Osteocyte (in vitro differentiated cells): ENCODE results near the gene PRKG1. TPM values are rescaled to one million over a fixed set of nuclear protein-coding genes. Genes with fewer than 3 reads are reported as not detected.

Source experiments
- DNase-seq: peaks from one replicate; pipeline ENCODE4 v3.0.0; 2021; ENCODE audit warnings: mixed read lengths; ENCODE audit not compliant: unreplicated experiment; ENCODE audit errors: extremely low spot score
- H3K27ac Mint-ChIP-seq: one replicate; pipeline ENCODE4 v1.8.0; 2021; ENCODE audit warnings: mild to moderate bottlenecking, mixed read lengths; ENCODE audit not compliant: unreplicated experiment
- H3K27me3 Mint-ChIP-seq: one replicate; pipeline ENCODE4 v1.8.0; 2021; ENCODE audit warnings: mixed read lengths; ENCODE audit not compliant: unreplicated experiment
- H3K36me3 Mint-ChIP-seq: one replicate; pipeline ENCODE4 v1.8.0; 2021; ENCODE audit warnings: mixed read lengths; ENCODE audit not compliant: unreplicated experiment
- H3K4me1 Mint-ChIP-seq: one replicate; pipeline ENCODE4 v1.8.0; 2021; ENCODE audit warnings: mixed read lengths; ENCODE audit not compliant: unreplicated experiment
- H3K4me3 Mint-ChIP-seq: one replicate; pipeline ENCODE4 v1.8.0; 2021; ENCODE audit warnings: mild to moderate bottlenecking, moderate library complexity, mixed read lengths; ENCODE audit not compliant: unreplicated experiment
- H3K9me3 Mint-ChIP-seq: one replicate; pipeline ENCODE4 v1.8.0; 2021; ENCODE audit warnings: mixed read lengths; ENCODE audit not compliant: unreplicated experiment
- total RNA-seq: library from RNA; stranded (reverse); gene quantifications from 2 replicates; pipeline ENCODE4 v1.2.1, GENCODE V29; 2021
- TF ChIP-seq, protein P1 (sequence below): fragments of 200-600 bp; sonication (generic); IDR thresholded peaks from 2 replicates; pipeline ENCODE4 v1.5.0; 2021; ENCODE audit warnings: antibody characterized with exemption, mild to moderate bottlenecking, moderate library complexity

PRKG1 gene
- total RNA-seq, 1 donor from 2014 or later, result 10.8 TPM

DNA sequence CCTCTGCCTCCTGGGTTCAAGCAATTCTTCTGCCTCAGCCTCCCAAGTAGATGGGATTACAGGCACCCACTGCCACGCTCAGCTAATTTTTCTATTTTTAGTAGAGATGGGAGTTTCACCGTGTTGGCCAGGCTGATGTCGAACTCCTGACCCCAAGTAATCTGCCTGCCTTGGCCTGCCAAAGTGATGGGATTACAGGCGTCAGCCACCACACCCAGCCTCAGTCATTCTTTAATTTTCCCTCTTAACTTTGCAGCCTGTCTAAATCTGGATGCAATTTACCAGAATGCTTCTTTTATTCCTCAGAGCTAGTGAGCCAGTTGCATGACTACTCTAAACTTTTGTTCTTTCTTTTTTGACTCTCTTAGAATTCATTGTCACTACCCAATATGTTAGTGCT lies 715.6 kb downstream of the PRKG1 start:
- Mint-ChIP-seq H3K36me3 (peaks cover 4% of the 10 kb centered on the region), H3K9me3 (peaks cover 30% of the 10 kb centered on the region), H3K27ac (no peak overlapping the region), H3K4me3 (no peak overlapping the region), H3K4me1 (peaks cover 4% of the 10 kb centered on the region), H3K27me3 (no peaks in the 10 kb centered on the region)
- TF ChIP-seq, protein P1, sequence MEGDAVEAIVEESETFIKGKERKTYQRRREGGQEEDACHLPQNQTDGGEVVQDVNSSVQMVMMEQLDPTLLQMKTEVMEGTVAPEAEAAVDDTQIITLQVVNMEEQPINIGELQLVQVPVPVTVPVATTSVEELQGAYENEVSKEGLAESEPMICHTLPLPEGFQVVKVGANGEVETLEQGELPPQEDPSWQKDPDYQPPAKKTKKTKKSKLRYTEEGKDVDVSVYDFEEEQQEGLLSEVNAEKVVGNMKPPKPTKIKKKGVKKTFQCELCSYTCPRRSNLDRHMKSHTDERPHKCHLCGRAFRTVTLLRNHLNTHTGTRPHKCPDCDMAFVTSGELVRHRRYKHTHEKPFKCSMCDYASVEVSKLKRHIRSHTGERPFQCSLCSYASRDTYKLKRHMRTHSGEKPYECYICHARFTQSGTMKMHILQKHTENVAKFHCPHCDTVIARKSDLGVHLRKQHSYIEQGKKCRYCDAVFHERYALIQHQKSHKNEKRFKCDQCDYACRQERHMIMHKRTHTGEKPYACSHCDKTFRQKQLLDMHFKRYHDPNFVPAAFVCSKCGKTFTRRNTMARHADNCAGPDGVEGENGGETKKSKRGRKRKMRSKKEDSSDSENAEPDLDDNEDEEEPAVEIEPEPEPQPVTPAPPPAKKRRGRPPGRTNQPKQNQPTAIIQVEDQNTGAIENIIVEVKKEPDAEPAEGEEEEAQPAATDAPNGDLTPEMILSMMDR, result no peak
- no peak for DNase-seq

DNA sequence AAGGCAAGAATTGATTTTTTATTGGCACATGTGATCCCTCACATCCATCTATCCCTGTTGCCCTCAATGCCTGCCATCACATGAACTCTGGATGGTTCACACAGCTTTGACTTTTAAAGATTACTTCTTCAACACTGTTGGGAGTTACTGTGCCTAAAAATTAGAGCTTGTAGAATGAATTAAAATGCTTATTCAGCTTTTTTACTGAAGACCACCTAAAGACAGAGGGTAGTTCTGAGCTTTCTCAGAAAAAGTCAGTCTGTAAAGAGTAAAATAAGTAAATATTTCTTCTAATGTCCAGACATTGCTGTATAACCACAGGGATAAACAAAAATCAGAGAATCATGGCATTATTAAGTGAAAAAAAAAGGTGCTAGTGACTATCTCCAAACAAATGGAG lies 718.4 kb downstream of the PRKG1 start:
- no peak for DNase-seq
- H3K4me1 Mint-ChIP-seq, result no peaks in the 10 kb centered on the region
- no peaks in the 10 kb centered on the region for H3K27me3 Mint-ChIP-seq
- no peak overlapping the region for H3K27ac Mint-ChIP-seq
- H3K36me3 Mint-ChIP-seq, result peaks cover 4% of the 10 kb centered on the region
- no peak overlapping the region for H3K4me3 Mint-ChIP-seq
- peaks cover 30% of the 10 kb centered on the region for H3K9me3 Mint-ChIP-seq
- TF ChIP-seq, protein P1, result no peak

DNA sequence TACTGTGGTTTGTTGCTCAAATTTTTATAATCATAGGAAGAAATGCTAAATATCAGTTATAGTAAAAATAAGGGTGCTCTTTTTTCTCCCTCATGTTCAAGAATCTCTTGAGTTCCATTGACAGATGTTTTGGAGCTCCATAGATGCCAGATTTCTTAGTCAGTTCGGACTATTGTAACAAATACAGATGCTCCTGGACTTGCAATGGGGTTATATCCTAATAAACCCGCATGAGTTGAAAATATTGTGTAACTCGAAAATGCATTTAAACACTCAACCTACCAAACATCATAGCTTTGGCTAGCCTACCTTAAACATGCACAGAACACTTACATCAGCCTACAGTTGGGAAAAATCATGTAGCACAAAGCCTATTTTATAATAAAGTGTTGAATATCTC lies 725.8 kb downstream of the PRKG1 start:
- Mint-ChIP-seq H3K4me1 (peaks cover 4% of the 10 kb centered on the region), H3K4me3 (no peak overlapping the region), H3K27ac (no peak overlapping the region), H3K36me3 (no peaks in the 10 kb centered on the region), H3K27me3 (no peaks in the 10 kb centered on the region), H3K9me3 (no peaks in the 10 kb centered on the region)
- DNase-seq, result no peak
- TF ChIP-seq, protein P1, result no peak

DNA sequence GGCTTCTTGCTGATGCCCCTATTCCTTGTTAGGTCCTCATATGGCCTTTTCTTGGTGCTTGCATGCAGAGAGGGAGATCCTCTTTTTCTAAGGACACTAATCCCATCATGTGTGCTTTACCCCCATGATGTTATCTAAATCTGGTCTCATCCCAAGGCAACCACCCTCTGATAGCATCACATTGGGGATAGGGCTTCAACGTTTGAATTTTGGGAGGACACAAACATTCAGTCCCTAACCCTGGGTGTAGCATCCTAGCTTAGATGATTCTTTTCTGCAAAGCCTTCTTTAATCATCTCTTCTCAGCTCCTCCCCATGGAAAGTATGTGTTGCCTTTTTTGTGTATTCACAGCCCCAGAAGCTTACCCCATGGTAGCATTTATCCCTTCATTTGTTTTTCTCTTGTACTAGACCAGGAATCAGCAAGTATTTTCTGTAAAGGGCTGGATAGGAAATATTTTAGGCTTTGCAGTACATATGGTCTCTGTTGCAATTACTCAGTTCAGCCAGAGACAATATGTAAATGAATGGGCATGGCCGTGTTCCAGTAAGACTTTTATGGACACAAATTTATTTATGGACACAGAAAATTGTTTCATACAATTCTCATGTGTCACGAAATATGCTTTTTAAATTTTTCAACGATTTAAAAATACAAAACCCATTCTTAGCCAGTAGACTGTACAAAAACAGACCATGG lies 726.6 kb downstream of the PRKG1 start:
- Mint-ChIP-seq H3K4me3 (no peak overlapping the region), H3K36me3 (no peaks in the 10 kb centered on the region), H3K9me3 (no peaks in the 10 kb centered on the region), H3K4me1 (peaks cover 4% of the 10 kb centered on the region), H3K27ac (no peak overlapping the region), H3K27me3 (no peaks in the 10 kb centered on the region)
- DNase-seq, result no peak
- TF ChIP-seq, protein P1, result no peak

DNA sequence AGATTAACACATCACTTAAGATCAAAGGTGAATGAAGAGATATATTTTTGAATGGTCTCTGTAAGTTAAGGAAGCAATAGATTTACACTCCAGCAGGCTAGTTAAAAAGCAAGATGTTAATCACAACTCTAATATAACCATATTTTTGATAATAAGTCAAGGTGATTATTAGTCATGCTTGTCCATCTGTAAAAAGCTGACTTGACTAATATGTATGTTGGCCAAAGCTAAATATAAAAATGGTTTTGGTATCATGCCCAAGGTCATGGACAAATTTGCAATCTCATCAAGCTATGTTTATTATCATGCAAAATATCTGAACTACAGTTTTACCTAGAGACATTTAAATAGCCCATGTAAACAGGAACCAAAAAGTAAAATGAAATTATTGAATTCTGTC lies 727.7 kb downstream of the PRKG1 start:
- TF ChIP-seq, protein P1, result no peak
- H3K4me3 Mint-ChIP-seq, result no peak overlapping the region
- H3K36me3 Mint-ChIP-seq, result no peaks in the 10 kb centered on the region
- peaks cover 4% of the 10 kb centered on the region for H3K4me1 Mint-ChIP-seq
- H3K27ac Mint-ChIP-seq, result no peak overlapping the region
- no peak for DNase-seq
- H3K9me3 Mint-ChIP-seq, result no peaks in the 10 kb centered on the region
- no peaks in the 10 kb centered on the region for H3K27me3 Mint-ChIP-seq
